Fibroblast of lung (primary cell): ENCODE data around the gene TMED9. TPM values are rescaled to one million over a fixed set of nuclear protein-coding genes. Genes with fewer than 3 reads are reported as not detected.

Experiments used
- DNase-seq, 2 donors: peaks; one replicate each; pipeline versions ENCODE4 v3.0.0 to v3.0.0-alpha.2; 2010; ENCODE audit warnings: low read depth in 2 of 2
- H2AFZ ChIP-seq: 2 replicates; pipeline ENCODE4 v1.5.1; 2012; ENCODE audit warnings: low read length, control low read depth, inconsistent platforms
- H3K27ac ChIP-seq: 2 replicates; pipeline ENCODE4 v1.5.1; 2011; ENCODE audit warnings: low read length, control low read depth; ENCODE audit not compliant: insufficient read depth
- H3K27me3 ChIP-seq: 2 replicates; pipeline ENCODE4 v1.5.1; 2011; ENCODE audit warnings: mild to moderate bottlenecking, low read length; ENCODE audit not compliant: control insufficient read depth, insufficient read depth
- H3K36me3 ChIP-seq: 2 replicates; pipeline ENCODE4 v1.5.1; 2011; ENCODE audit warnings: low read length; ENCODE audit not compliant: control insufficient read depth, insufficient read depth
- H3K4me1 ChIP-seq: 2 replicates; pipeline ENCODE4 v1.5.1; 2011; ENCODE audit warnings: low read length; ENCODE audit not compliant: control insufficient read depth, insufficient read depth; ENCODE audit errors: extremely low read depth
- H3K4me2 ChIP-seq: 2 replicates; pipeline ENCODE4 v1.5.1; 2011; ENCODE audit warnings: low read length, control low read depth; ENCODE audit not compliant: insufficient read depth; ENCODE audit errors: extremely low read depth
- H3K4me3 ChIP-seq, 4 experiments: fragments of 200-600 bp in 1 of 4; sonication (generic) in 1 of 4; replicated peaks in 1 of 4; 2 replicates each; pipeline ENCODE4 v1.5.1; 2011 to 2016; ENCODE audit warnings: low read length in 4 of 4, low read depth in 3 of 4, mild to moderate bottlenecking in 3 of 4, control low read depth in 2 of 4, inconsistent platforms in 1 of 4, mixed read lengths in 1 of 4; ENCODE audit not compliant: insufficient read depth in 1 of 4; ENCODE audit errors: control extremely low read depth in 1 of 4
- H3K79me2 ChIP-seq: 2 replicates; pipeline ENCODE4 v1.5.1; 2012; ENCODE audit warnings: mild to moderate bottlenecking, low read length, inconsistent platforms; ENCODE audit not compliant: control insufficient read depth, insufficient read depth
- H3K9ac ChIP-seq: 2 replicates; pipeline ENCODE4 v1.5.1; 2011; ENCODE audit warnings: mild to moderate bottlenecking, low read length, control low read depth; ENCODE audit not compliant: insufficient read depth
- H3K9me3 ChIP-seq: 2 replicates; pipeline ENCODE4 v1.5.1; 2012; ENCODE audit warnings: low read depth, low read length; ENCODE audit not compliant: control insufficient read depth, insufficient read depth
- H4K20me1 ChIP-seq: 2 replicates; pipeline ENCODE4 v1.5.1; 2011; ENCODE audit warnings: low read length; ENCODE audit not compliant: control insufficient read depth, insufficient read depth; ENCODE audit errors: extremely low read depth
- CTCF ChIP-seq, 2 donors: IDR thresholded peaks in 1 of 2; conservative IDR thresholded peaks in 1 of 2; 1 replicate in 1 of 2; 2 replicates in 1 of 2; pipeline ENCODE4 v1.5.1; 2011 to 2012; ENCODE audit warnings: low read length in 2 of 2, control low read depth in 1 of 2, inconsistent platforms in 1 of 2, low read depth in 1 of 2, mild to moderate bottlenecking in 1 of 2
- EZH2 ChIP-seq: IDR thresholded peaks from 2 replicates; pipeline ENCODE4 v1.5.1; 2012; ENCODE audit warnings: low read length, control low read depth, mild to moderate bottlenecking; ENCODE audit errors: missing control alignments
- polyA plus RNA-seq, 2 donors: library from polyadenylated mRNA; depleted of rRNA in 1 of 2; stranded (reverse) in 1 of 2; unstranded in 1 of 2; fragments of >200 nt; gene quantifications; 2 replicates each; pipeline ENCODE4 v1.2.1, GENCODE V29; 2011 to 2012; ENCODE audit warnings: missing spikeins in 1 of 2
- total RNA-seq: library from RNA; depleted of rRNA; stranded (reverse); fragments of >200 nt; gene quantifications from 2 replicates; pipeline ENCODE4 v1.2.1, GENCODE V29; 2014

TMED9 gene
- total and polyA plus RNA-seq, 2 donors (not counting 1 experiment from before 2014, with no cell fraction given) = 139 to 355 TPM

GRCh38 chr5:177565046-177565445 is 27.0 kb upstream of the TMED9 start:
- Histone ChIP-seq H3K4me2 (no peak overlapping the region), H3K79me2 (no peaks in the 10 kb centered on the region), H3K36me3 (no peaks in the 10 kb centered on the region), H2AFZ (no peak overlapping the region), H3K9ac (no peak overlapping the region), H4K20me1 (no peaks in the 10 kb centered on the region), H3K27me3 (no peaks in the 10 kb centered on the region), H3K9me3 (no peaks in the 10 kb centered on the region), H3K4me1 (no peaks in the 10 kb centered on the region), H3K27ac (no peak overlapping the region), H3K4me3 (no peak overlapping the region)
- no peak for DNase-seq
- TF ChIP-seq EZH2 (no peak), CTCF (conservative IDR thresholded peaks at IDR 0.05 in 1 of 2, IDR thresholded peaks at IDR 0.05 in 1 of 2; ENCODE audit: low read depth in 1 of 2, low read length in 2 of 2) (no peak)

DNA sequence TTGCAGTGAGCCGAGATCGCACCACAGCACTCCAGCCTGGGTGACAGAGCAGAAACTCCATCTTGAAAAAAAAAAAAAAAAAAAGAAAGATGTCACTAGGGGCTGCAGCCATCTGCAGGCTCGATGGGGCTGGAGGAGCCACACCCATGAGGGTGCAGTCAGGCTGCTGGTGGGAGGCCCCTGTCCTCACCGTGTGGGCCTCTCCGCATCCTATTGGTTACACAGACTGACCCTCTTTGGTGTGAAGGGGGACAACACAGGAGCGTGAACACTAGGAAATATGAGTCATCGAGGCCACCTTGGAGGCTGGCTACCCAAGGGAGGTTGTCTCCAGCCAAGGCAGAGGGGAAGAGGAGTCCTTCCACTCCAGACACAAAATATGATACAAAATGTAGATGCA is 23.7 kb upstream of the TMED9 start:
- no peaks in the 10 kb centered on the region for H4K20me1 ChIP-seq

GRCh38 chr5:177569894-177570293 is 22.1 kb upstream of the TMED9 start:
- H3K27ac ChIP-seq = no peak overlapping the region
- DNase-seq = no peak
- H3K4me2 ChIP-seq = no peak overlapping the region
- no peaks in the 10 kb centered on the region for H3K36me3 ChIP-seq
- no peak overlapping the region for H3K9ac ChIP-seq
- H4K20me1 ChIP-seq = no peaks in the 10 kb centered on the region
- no peaks in the 10 kb centered on the region for H3K79me2 ChIP-seq
- H3K4me1 ChIP-seq = no peaks in the 10 kb centered on the region
- H3K27me3 ChIP-seq = no peaks in the 10 kb centered on the region
- TF ChIP-seq CTCF (conservative IDR thresholded peaks at IDR 0.05 in 1 of 2, IDR thresholded peaks at IDR 0.05 in 1 of 2; ENCODE audit: low read depth in 1 of 2, low read length in 2 of 2) (no peak), EZH2 (no peak)
- H2AFZ ChIP-seq = no peak overlapping the region
- H3K9me3 ChIP-seq = no peaks in the 10 kb centered on the region
- H3K4me3 ChIP-seq = no peak overlapping the region

More for the DNA sequence above, 23.7 kb upstream of the TMED9 start:
- Histone ChIP-seq H3K27me3 (no peaks in the 10 kb centered on the region), H3K79me2 (no peaks in the 10 kb centered on the region), H3K4me1 (no peaks in the 10 kb centered on the region), H3K27ac (no peak overlapping the region), H2AFZ (no peak overlapping the region), H3K4me2 (no peak overlapping the region), H3K9me3 (no peaks in the 10 kb centered on the region), H3K4me3 (no peak overlapping the region), H3K36me3 (no peaks in the 10 kb centered on the region), H3K9ac (no peak overlapping the region)
- no peak for TF ChIP-seq EZH2
- TF ChIP-seq CTCF (conservative IDR thresholded peaks at IDR 0.05 in 1 of 2, IDR thresholded peaks at IDR 0.05 in 1 of 2; ENCODE audit: low read depth in 1 of 2, low read length in 2 of 2) = no peak
- DNase-seq = no peak
